GM18499 (cell line): ENCODE results near the gene ZNF57.
A peak's percentile ranks its signal among the peaks of the same experiment; 100 is the strongest.
"Not testable (repeated sequence)": the region's sequence is repeated elsewhere in the genome, so short reads cannot be mapped to it uniquely, and the experiment has no call there.

ENCODE experiments used
- ATAC-seq: cut with Tn5 transposase; IDR thresholded peaks from one replicate; pipeline ENCODE4 v1.9.1; 2021; ENCODE audit warnings: moderate number of reproducible peaks; ENCODE audit not compliant: insufficient read depth, unreplicated experiment

ZNF57 gene

DNA sequence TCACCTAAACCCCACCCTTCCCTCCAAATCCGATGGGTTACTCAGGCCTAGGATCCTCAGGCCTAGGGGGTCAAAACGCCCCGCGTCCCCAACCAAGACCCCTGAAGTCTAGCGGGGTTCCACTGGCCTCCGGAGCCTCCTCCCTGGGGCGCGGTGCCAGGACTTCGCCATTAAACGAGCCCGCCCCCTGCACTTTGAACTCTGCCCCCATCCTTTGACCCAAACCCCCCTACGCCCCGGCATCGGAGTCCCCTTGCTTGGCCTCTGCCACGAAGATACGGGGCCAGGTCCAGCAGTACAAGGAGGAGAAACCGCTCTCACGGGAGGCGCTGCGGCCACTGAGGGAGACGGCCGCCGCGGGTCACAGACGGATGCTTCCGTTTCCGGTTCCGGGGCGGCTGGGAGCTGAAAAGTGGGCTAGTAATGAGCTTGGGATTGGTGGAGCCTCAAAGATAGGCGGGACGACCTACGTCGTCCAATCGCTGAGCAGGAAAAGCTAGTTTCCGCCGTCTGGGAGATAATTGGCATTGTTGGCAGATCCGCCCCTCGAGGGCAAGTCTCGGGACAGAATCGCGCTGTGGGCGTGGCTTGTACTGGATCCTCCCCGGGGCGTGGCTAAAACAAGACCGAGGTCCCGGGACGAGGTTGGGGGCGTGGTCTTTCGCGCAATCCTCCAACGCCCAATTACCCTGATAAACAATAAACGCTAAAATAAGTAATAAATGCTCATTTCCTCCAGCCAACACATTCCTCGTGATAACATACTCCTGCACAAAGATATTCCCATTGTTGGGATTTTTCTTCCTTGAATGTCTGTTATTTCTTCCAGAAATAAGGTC, 49.8 kb downstream of the ZNF57 start:
- peak; percentile 86 for ATAC-seq

DNA sequence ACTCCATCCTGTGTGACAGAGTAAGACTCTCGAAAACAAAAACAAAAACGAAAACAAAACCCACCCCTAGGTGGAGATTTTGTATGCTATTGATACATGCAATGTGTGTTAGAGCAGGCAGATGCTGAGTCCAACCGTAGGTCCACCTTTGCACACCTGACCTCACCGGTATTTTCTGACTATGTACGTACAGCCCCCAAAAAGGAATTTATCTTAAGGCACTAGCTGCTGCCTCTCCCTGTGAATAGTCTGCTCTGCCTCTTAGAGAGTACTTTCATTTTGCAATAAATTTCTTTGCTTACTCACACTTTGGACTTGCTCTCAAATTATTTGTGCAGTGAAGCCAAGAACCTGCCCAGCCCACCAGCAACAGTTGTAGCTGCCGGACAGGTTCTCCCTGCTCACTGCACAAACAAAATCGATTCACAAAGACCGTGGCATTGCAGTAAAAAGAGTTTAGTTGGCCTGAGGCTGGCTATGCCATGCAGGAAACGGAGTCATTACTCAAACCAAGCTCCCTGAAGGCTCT, 52.3 kb downstream of the ZNF57 start:
- no peak for ATAC-seq

DNA sequence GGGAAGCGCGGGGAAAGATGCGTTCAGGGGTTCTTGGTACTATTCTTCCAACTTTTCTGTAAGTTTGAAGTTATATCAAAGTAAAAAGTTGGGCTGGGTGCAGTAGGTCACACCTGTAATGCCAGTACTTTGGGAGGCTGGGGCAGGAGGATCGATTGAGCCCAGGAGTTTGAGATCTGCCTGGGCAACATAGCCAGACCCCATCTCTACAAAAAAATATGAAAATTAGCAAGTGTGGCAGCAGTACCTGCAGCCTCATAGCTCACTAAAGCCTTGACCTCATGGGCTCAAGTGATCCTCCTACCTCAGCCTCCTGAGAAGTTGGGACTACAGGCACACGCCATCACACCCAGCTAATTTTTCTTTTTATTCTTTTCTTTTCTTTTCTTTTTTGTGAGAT, 56.4 kb downstream of the ZNF57 start:
- no peak for ATAC-seq

- no peak for ATAC-seq
Measured at GRCh38 chr19:2960120-2960519, 59.4 kb downstream of the ZNF57 start.

GRCh38 chr19:2962018-2962670, 61.4 kb downstream of the ZNF57 start:
- no peak for ATAC-seq

DNA sequence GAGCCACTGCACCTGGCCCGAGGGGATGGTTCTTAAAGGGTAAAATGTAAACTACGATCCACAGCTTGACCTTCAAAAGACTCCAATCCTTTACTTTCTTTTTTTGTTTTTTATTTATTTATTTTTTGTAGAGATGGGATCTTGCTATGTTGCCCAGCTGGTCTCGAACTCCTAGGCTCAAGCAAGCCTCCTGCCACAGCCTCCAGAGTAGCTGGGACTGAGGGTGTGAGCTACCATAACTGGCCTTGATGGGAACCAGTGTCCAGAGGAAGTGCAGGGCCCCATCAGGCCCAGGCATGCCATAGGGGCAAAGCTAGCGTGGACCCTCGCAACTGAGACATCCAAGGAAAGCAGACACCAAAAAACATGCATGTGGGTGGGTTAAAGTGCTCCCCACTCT, 62.4 kb downstream of the ZNF57 start:
- no peak for ATAC-seq

- ATAC-seq, result not testable (repeated sequence)
Measured at GRCh38 chr19:2963631-2964030, 62.9 kb downstream of the ZNF57 start.

- ATAC-seq, result no peak
Measured at GRCh38 chr19:2964874-2965273, 64.1 kb downstream of the ZNF57 start.

DNA sequence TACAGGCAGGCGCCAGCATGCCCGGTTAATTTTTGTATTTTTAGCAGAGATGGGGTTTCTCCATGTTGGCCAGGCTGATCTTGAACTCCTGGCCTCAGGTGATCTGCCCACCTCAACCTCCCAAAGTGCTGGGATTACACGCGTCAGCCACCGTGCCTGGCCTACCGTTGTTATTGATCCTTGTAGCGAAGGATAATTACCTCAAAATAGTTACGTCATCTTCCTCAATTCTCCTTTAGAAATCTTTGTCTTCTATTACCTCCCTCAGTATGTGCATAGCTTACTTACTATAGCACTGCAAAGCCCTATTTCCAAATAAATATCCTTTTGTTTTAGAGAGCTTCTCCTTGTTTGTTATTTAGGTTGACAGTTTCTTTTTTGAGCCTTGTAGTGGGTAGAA, 67.2 kb downstream of the ZNF57 start:
- ATAC-seq, result no peak
